ENCODE measurements around the gene SLAMF1.

DNA sequence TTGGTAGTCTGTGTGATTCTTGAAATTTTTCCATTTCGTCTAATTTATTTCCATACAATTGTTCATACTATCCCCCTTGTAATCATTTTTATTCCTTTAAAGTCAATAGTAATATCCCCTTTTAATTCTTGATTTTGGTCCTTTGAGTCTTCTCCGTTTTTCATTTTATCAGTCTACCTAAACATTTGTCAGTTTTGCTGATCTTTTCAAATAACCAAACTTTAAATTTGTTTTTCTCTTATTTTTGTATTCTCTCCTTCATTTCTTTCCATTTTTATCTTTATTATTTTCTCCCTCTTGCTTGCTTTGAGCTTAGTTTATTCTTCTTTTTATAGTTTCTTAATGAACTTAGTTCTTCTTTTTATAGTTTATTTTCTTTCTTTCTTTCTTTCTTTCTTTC is 21.1 kb upstream of the SLAMF1 start:
- no peak for TF ChIP-seq PAX5 (IDR thresholded peaks at IDR 0.05; ENCODE audit: insufficient read depth, low read length, severe bottlenecking)
- no peak for TF ChIP-seq POLR2A (IDR thresholded peaks at IDR 0.05; ENCODE audit: low read depth, low read length)
- no peak for TF ChIP-seq POLR2AphosphoS5 (IDR thresholded peaks at IDR 0.05; ENCODE audit: low read depth, low read length)

Measured in GM12891 (cell line).